Ascending aorta (tissue), 2 donors: ENCODE data around the gene KAT2B. TPM values are rescaled to one million over a fixed set of nuclear protein-coding genes. Genes with fewer than 3 reads are reported as not detected.
"Not testable (repeated sequence)": the region's sequence is repeated elsewhere in the genome, so short reads cannot be mapped to it uniquely, and the experiment has no call there.

Experiments used
- DNase-seq, 2 donors: peaks; one replicate each; pipeline ENCODE4 v3.0.0-alpha.2; 2019; ENCODE audit warnings: low spot score in 2 of 2
- H3K27ac ChIP-seq, 2 donors: fragments of 200-600 bp; sonication (generic); one replicate each; pipeline ENCODE4 v1.5.1; 2016 to 2017; ENCODE audit warnings: mild to moderate bottlenecking in 1 of 2
- H3K27me3 ChIP-seq: fragments of 200-600 bp; sonication (generic); one replicate; pipeline ENCODE4 v1.5.1; 2017
- H3K36me3 ChIP-seq, 2 donors: fragments of 200-600 bp; sonication (generic); one replicate each; pipeline ENCODE4 v1.5.1; 2016
- H3K4me1 ChIP-seq, 2 donors: fragments of 200-600 bp; sonication (generic); one replicate each; pipeline ENCODE4 v1.5.1; 2016 to 2017; ENCODE audit warnings: mild to moderate bottlenecking in 1 of 2
- H3K4me3 ChIP-seq, 2 donors: fragments of 200-600 bp; sonication (generic); one replicate each; pipeline ENCODE4 v1.5.1; 2016 to 2017; ENCODE audit warnings: mild to moderate bottlenecking in 1 of 2
- H3K9me3 ChIP-seq, 2 donors: fragments of 200-600 bp; sonication (generic); one replicate each; pipeline ENCODE4 v1.5.1; 2016
- CTCF ChIP-seq, 3 experiments: fragments of 200-600 bp in 2 of 3; fragments of 450-650 bp in 1 of 3; sonication (generic) in 2 of 3; IDR thresholded peaks; one replicate each; pipeline ENCODE4 v1.5.1; 2016 to 2019; ENCODE audit warnings: antibody characterized with exemption in 3 of 3, mild to moderate bottlenecking in 1 of 3, moderate library complexity in 1 of 3
- intact Hi-C: fragments of 100-400 bp; cut with DNase I; formaldehyde crosslinking; loops from one replicate; pipeline ENCODE4 v1.15.1; 2023
- total RNA-seq: library from RNA; depleted of rRNA; stranded (reverse); fragments of >200 nt; gene quantifications from one replicate; pipeline ENCODE4 v1.1.0, GENCODE V29; 2016

KAT2B gene
- total RNA-seq, 1 donor from 2014 or later: 10.5 TPM

- peaks cover 4 to 14% of the 10 kb centered on the region in 2 donors for H3K4me1 ChIP-seq
- H3K27me3 ChIP-seq: no peaks in the 10 kb centered on the region
- no peaks in the 10 kb centered on the region for H3K9me3 ChIP-seq
- no peaks in the 10 kb centered on the region for H3K36me3 ChIP-seq
- DNase-seq: no peak
- no peak overlapping the region for H3K4me3 ChIP-seq
- TF ChIP-seq CTCF (IDR thresholded peaks at IDR 0.05): no peak
- intact Hi-C loops: no loop called here
- H3K27ac ChIP-seq: peak overlapping the region; percentile 55 to 71
Measured at GRCh38 chr3:20023623-20024405, 16.4 kb upstream of the KAT2B start.

GRCh38 chr3:20027136-20027535 is 13.1 kb upstream of the KAT2B start:
- DNase-seq: no peak
- intact Hi-C loops: no loop called here
- Histone ChIP-seq H3K36me3 (no peaks in the 10 kb centered on the region), H3K27ac (no peak overlapping the region), H3K27me3 (no peaks in the 10 kb centered on the region), H3K4me1 (peaks cover 4 to 14% of the 10 kb centered on the region in 2 donors), H3K4me3 (no peak overlapping the region), H3K9me3 (no peaks in the 10 kb centered on the region)
- TF ChIP-seq CTCF (IDR thresholded peaks at IDR 0.05): no peak

- no peak for TF ChIP-seq CTCF (IDR thresholded peaks at IDR 0.05)
Measured at GRCh38 chr3:20028905-20029331, 11.3 kb upstream of the KAT2B start.

GRCh38 chr3:20031939-20032338 is 8.3 kb upstream of the KAT2B start:
- intact Hi-C loops: loop anchor here (10.0 kb wide), 1 partner anchor 1607 kb away; the partner anchor contains the start of gene SATB1

More at GRCh38 chr3:20028905-20029331, 11.3 kb upstream of the KAT2B start:
- DNase-seq: no peak
- Histone ChIP-seq H3K36me3 (no peaks in the 10 kb centered on the region), H3K27ac (no peak overlapping the region), H3K4me3 (no peak overlapping the region), H3K4me1 (peaks cover 2 to 3% of the 10 kb centered on the region in 2 donors), H3K27me3 (no peaks in the 10 kb centered on the region), H3K9me3 (no peaks in the 10 kb centered on the region)
- intact Hi-C loops: no loop called here

DNA sequence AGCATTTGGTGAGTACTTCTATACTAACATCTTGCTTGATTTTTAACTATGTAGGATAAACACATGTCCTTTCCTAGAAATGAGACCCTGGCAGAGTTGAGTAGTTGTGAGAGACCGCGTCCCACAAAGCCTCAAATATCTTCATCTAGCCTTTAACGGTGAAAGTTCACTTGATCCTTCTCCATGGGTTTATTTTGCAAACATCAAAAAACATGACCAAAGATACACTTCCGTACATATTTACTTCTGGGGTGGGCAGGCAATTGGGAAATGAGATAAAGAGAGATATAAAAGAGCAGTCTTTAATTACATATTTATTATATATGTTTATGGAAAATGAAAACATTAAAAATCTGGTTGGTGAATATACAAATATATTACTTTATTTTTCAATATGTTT is 5.2 kb upstream of the KAT2B start:
- Histone ChIP-seq H3K4me1 (peaks cover 0 to 6% of the 10 kb centered on the region in 2 donors), H3K27me3 (no peaks in the 10 kb centered on the region)
- intact Hi-C loops: loop anchor here (10.0 kb wide), 1 partner anchor 1610 kb away; the partner anchor contains the start of gene SATB1

More at GRCh38 chr3:20031939-20032338, 8.3 kb upstream of the KAT2B start:
- not testable (repeated sequence) for H3K36me3 ChIP-seq, H3K4me3 ChIP-seq, DNase-seq, H3K9me3 ChIP-seq, H3K4me1 ChIP-seq, H3K27me3 ChIP-seq, H3K27ac ChIP-seq

More for the DNA sequence above, 5.2 kb upstream of the KAT2B start:
- TF ChIP-seq CTCF (IDR thresholded peaks at IDR 0.05): no peak
- H3K4me3 ChIP-seq: no peak overlapping the region
- H3K27ac ChIP-seq: no peak overlapping the region
- no peaks in the 10 kb centered on the region for H3K9me3 ChIP-seq
- H3K36me3 ChIP-seq: no peaks in the 10 kb centered on the region
- DNase-seq: no peak
